Uterus (tissue), 4 donors: Measurements from ENCODE around the gene CRABP1. TPM values are rescaled to one million over a fixed set of nuclear protein-coding genes. Genes with fewer than 3 reads are reported as not detected.

Source experiments
- DNase-seq, 2 donors: peaks; one replicate each; pipeline ENCODE4 v3.0.0-alpha.2; 2019 to 2020
- H3K27ac ChIP-seq, 2 donors: fragments of 200-600 bp; sonication (generic); 1 replicate in 1 of 2; 2 replicates in 1 of 2; pipeline ENCODE4 v1.5.1; 2016 to 2018
- H3K27me3 ChIP-seq, 2 donors: fragments of 200-600 bp; sonication (generic); one replicate each; pipeline ENCODE4 v1.5.1; 2018 to 2019; ENCODE audit warnings: control low read depth in 1 of 2
- H3K36me3 ChIP-seq, 2 donors: fragments of 200-600 bp; sonication (generic); one replicate each; pipeline ENCODE4 v1.5.1; 2019; ENCODE audit warnings: control low read depth in 1 of 2
- H3K4me1 ChIP-seq, 2 donors: fragments of 200-600 bp; sonication (generic); one replicate each; pipeline ENCODE4 v1.5.1; 2018 to 2019; ENCODE audit warnings: control low read depth in 1 of 2
- H3K4me3 ChIP-seq, 2 donors: fragments of 200-600 bp; sonication (generic); 1 replicate in 1 of 2; 2 replicates in 1 of 2; pipeline ENCODE4 v1.5.1; 2018 to 2019; ENCODE audit warnings: mild to moderate bottlenecking in 1 of 2
- H3K9me3 ChIP-seq, 2 donors: fragments of 200-600 bp; sonication (generic); one replicate each; pipeline ENCODE4 v1.5.1; 2019; ENCODE audit warnings: control low read depth in 1 of 2
- CTCF ChIP-seq, 4 experiments: fragments of 200-600 bp in 2 of 4; fragments of 450-650 bp in 2 of 4; sonication (generic) in 2 of 4; IDR thresholded peaks; one replicate each; pipeline ENCODE4 v1.5.1; 2016 to 2019; ENCODE audit warnings: antibody characterized with exemption in 4 of 4, mild to moderate bottlenecking in 2 of 4, moderate library complexity in 1 of 4
- POLR2A ChIP-seq, 2 donors: fragments of 450-650 bp; IDR thresholded peaks; one replicate each; pipeline ENCODE4 v1.6.1; 2016; ENCODE audit warnings: antibody characterized with exemption in 2 of 2, mild to moderate bottlenecking in 1 of 2, moderate library complexity in 1 of 2
- intact Hi-C: fragments of 100-400 bp; cut with DNase I; formaldehyde crosslinking; loops from one replicate; pipeline ENCODE4 v1.15.1; 2023; ENCODE audit warnings: low total_unique reads
- total RNA-seq, 4 donors: library from RNA; depleted of rRNA in 3 of 4; stranded (reverse); fragments of >200 nt in 3 of 4; gene quantifications; one replicate each; pipeline versions ENCODE4 v1.1.0 to v1.2.4, GENCODE V29; 2014 to 2023
- donor health status: DM: yes; HTN: yes; CAD: no.

Gene CRABP1
- total RNA-seq, 4 donors from 2014 or later, result 3.4 TPM; not detected in 3

GRCh38 chr15:78319588-78319987 is 20.6 kb upstream of the CRABP1 start:
- H3K9me3 ChIP-seq, result no peaks in the 10 kb centered on the region
- H3K27ac ChIP-seq, result no peak overlapping the region
- no peaks in the 10 kb centered on the region for H3K36me3 ChIP-seq
- H3K4me3 ChIP-seq, result no peak overlapping the region
- intact Hi-C loops, result no loop called here
- no peaks in the 10 kb centered on the region for H3K27me3 ChIP-seq
- H3K4me1 ChIP-seq, result no peaks in the 10 kb centered on the region
- no peak for DNase-seq
- TF ChIP-seq POLR2A (IDR thresholded peaks at IDR 0.05), result no peak

- Histone ChIP-seq H3K4me3 (no peak overlapping the region), H3K9me3 (no peaks in the 10 kb centered on the region), H3K27ac (no peak overlapping the region), H3K4me1 (no peaks in the 10 kb centered on the region), H3K27me3 (no peaks in the 10 kb centered on the region), H3K36me3 (no peaks in the 10 kb centered on the region)
- no peak for DNase-seq
- no peak for TF ChIP-seq POLR2A (IDR thresholded peaks at IDR 0.05)
- no peak for TF ChIP-seq CTCF (IDR thresholded peaks at IDR 0.05)
- intact Hi-C loops, result no loop called here
Observed at GRCh38 chr15:78320183-78320582, 20.0 kb upstream of the CRABP1 start.

DNA sequence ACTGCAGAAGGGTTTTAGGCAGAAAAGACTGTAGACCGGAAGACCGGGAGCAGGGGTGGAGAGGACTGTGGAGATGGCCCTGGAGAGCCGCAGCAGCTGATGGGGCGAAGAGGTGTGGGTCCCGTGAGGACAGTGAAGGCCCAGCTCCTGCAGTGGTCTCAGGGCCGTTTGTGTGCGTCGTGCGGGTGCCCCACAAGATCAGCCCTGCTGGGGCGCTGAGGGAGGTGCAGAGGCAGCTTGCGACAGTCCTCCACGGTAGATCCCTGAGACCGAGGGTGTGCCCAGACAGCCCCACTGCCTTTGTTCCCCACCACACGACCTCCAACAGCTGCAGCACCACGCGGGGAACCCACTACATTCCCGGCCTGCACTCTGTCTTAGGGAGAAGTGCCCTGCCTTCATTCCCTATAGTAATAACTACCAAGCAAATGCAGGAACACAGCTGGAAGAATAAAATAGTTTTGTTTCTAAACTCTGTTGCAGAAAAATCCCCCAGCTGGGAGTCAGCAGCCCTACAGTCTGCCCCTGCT is 19.0 kb upstream of the CRABP1 start:
- Histone ChIP-seq H3K4me1 (no peaks in the 10 kb centered on the region), H3K36me3 (no peaks in the 10 kb centered on the region), H3K4me3 (no peak overlapping the region), H3K27me3 (no peaks in the 10 kb centered on the region), H3K9me3 (no peaks in the 10 kb centered on the region), H3K27ac (no peak overlapping the region)
- TF ChIP-seq POLR2A (IDR thresholded peaks at IDR 0.05) (no peak), CTCF (IDR thresholded peaks at IDR 0.05) (no peak)
- intact Hi-C loops, result no loop called here
- DNase-seq, result no peak

DNA sequence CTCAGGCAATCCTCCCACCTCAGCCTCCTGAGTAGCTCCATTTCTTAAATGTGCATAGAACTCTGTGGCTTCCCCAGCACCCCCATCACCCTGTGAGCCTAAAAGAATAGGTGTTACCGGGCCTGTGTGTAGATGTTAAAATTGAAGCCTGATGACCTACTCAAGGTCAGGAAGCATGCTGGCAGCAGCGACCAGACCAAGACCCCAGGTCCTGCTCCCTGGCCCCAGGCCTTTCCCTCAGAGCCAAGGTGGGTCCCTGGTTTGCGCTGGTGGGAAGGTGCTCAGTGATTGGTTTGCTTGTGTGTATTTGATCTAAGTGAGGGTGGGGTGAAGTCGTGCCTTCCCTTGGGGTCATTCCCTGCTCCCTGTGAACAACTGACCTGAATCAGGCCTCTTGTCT is 18.4 kb upstream of the CRABP1 start:
- DNase-seq, result no peak
- Histone ChIP-seq H3K4me1 (no peaks in the 10 kb centered on the region), H3K27ac (no peak overlapping the region), H3K9me3 (no peaks in the 10 kb centered on the region), H3K36me3 (no peaks in the 10 kb centered on the region), H3K27me3 (no peaks in the 10 kb centered on the region), H3K4me3 (no peak overlapping the region)
- intact Hi-C loops, result no loop called here
- TF ChIP-seq POLR2A (IDR thresholded peaks at IDR 0.05), result no peak
- TF ChIP-seq CTCF (IDR thresholded peaks at IDR 0.05), result no peak

DNA sequence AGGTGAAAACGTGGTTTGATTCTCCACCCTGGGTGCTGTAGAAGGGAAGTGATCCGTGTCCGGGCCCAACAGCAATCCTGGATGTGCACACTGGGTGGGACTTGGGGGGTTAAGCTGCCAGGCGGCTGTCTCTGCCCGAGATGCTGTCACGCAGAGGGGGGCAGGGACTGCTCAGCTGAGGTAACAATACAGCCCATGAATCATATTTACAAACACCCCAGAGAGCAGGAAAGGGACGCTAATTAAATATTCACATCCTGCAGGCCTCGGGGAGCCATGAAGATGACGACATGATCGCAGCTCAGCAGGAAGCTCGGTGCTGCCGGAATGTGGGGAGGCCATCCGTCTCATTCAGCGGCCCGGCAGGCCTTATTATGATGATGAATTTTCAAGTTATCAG is 17.9 kb upstream of the CRABP1 start:
- H3K36me3 ChIP-seq, result no peaks in the 10 kb centered on the region
- intact Hi-C loops, result no loop called here

More for the DNA sequence above, 17.9 kb upstream of the CRABP1 start:
- no peak for TF ChIP-seq CTCF (IDR thresholded peaks at IDR 0.05)
- no peak for TF ChIP-seq POLR2A (IDR thresholded peaks at IDR 0.05)
- Histone ChIP-seq H3K27me3 (no peaks in the 10 kb centered on the region), H3K27ac (no peak overlapping the region), H3K9me3 (no peaks in the 10 kb centered on the region), H3K4me1 (no peaks in the 10 kb centered on the region), H3K4me3 (no peak overlapping the region)
- DNase-seq, result no peak
